ENCODE measurements around the gene SMAD5.

GRCh38 chr5:136090319-136090718 lies 42.3 kb upstream of the SMAD5 start:
- TF ChIP-seq CTCF (IDR thresholded peaks at IDR 0.05): no peak
- TF ChIP-seq EZH2 (IDR thresholded peaks at IDR 0.05): no peak
- no peak for TF ChIP-seq EZH2phosphoT487 (IDR thresholded peaks at IDR 0.05)

All from neural progenitor cell (in vitro differentiated cells).